Right hindlimb (tissue), 1 donor: ENCODE results near the gene CYP8B1.

Experiments
- DNase-seq: peaks from one replicate; pipeline ENCODE4 v3.0.0-alpha.2; 2018

CYP8B1 gene

GRCh38 chr3:42875325-42876151 is at the start of gene CYP8B1:
TSS of gene CYP8B1 (minus strand) at chr3:42875879. CDS start at chr3:42875816, 63 bp downstream.
- no peak for DNase-seq

- DNase-seq: no peak
Observed at GRCh38 chr3:42923606-42924005, 47.9 kb upstream of the CYP8B1 start.

- DNase-seq: no peak
Observed at GRCh38 chr3:42914771-42915515, 39.3 kb upstream of the CYP8B1 start.

- no peak for DNase-seq
Observed at GRCh38 chr3:42911551-42911950, 35.9 kb upstream of the CYP8B1 start.

GRCh38 chr3:42908675-42909074 is 33.0 kb upstream of the CYP8B1 start:
- no peak for DNase-seq

GRCh38 chr3:42906848-42907183 is 31.1 kb upstream of the CYP8B1 start:
- DNase-seq: peak; percentile 30

GRCh38 chr3:42906070-42906847 is 30.6 kb upstream of the CYP8B1 start, which contains the start of gene ZNF662:
TSS of gene ZNF662 (plus strand) at chr3:42906142. CDS start at chr3:42908115, 1,973 bp downstream.
- peak; percentile 83 for DNase-seq

- DNase-seq: no peak
Observed at GRCh38 chr3:42905740-42906069, 30.0 kb upstream of the CYP8B1 start.

- DNase-seq: no peak
Observed at GRCh38 chr3:42904076-42904475, 28.4 kb upstream of the CYP8B1 start.

- no peak for DNase-seq
Observed at GRCh38 chr3:42902257-42902656, 26.6 kb upstream of the CYP8B1 start.

GRCh38 chr3:42901073-42901415 is 25.4 kb upstream of the CYP8B1 start:
- DNase-seq: no peak

- no peak for DNase-seq
Observed at GRCh38 chr3:42900226-42901072, 24.8 kb upstream of the CYP8B1 start.

- DNase-seq: no peak
Observed at GRCh38 chr3:42898896-42899675, 23.4 kb upstream of the CYP8B1 start.

GRCh38 chr3:42895580-42895868 is 19.8 kb upstream of the CYP8B1 start:
- no peak for DNase-seq

GRCh38 chr3:42894698-42895579 is 19.3 kb upstream of the CYP8B1 start:
- no peak for DNase-seq

- DNase-seq: no peak
Observed at GRCh38 chr3:42892807-42893206, 17.1 kb upstream of the CYP8B1 start.

GRCh38 chr3:42892169-42892568 is 16.5 kb upstream of the CYP8B1 start:
- no peak for DNase-seq

GRCh38 chr3:42891042-42891441 is 15.4 kb upstream of the CYP8B1 start:
- DNase-seq: no peak

- DNase-seq: no peak
Observed at GRCh38 chr3:42887084-42887483, 11.4 kb upstream of the CYP8B1 start.

- no peak for DNase-seq
Observed at GRCh38 chr3:42886294-42886822, 10.7 kb upstream of the CYP8B1 start.

- no peak for DNase-seq
Observed at GRCh38 chr3:42884324-42884723, 8.6 kb upstream of the CYP8B1 start.
